ENCODE data around the gene CWF19L2.

Gene CWF19L2

GRCh38 chr11:107482234-107482633, 24.6 kb upstream of the CWF19L2 start:
- Histone ChIP-seq H3K27ac (no peak overlapping the region), H3K27me3 (ENCODE audit: insufficient read depth, low read depth) (no peaks in the 10 kb centered on the region), H3K36me3 (ENCODE audit: insufficient read depth) (no peaks in the 10 kb centered on the region), H3K9ac (no peak overlapping the region), H3K4me1 (ENCODE audit: low read depth, poor library complexity, severe bottlenecking) (no peaks in the 10 kb centered on the region), H3K79me2 (ENCODE audit: insufficient read depth, low read depth) (no peaks in the 10 kb centered on the region), H2AFZ (ENCODE audit: low read depth) (no peak overlapping the region), H4K20me1 (ENCODE audit: insufficient read depth) (no peaks in the 10 kb centered on the region), H3K4me2 (no peak overlapping the region), H3K4me3 (IDR thresholded peaks at IDR 0.05; ENCODE audit: insufficient read depth, low read depth, low read length) (no peak overlapping the region)
- no peak for TF ChIP-seq CTCF (conservative IDR thresholded peaks at IDR 0.05; ENCODE audit: low read depth, low read length)

GRCh38 chr11:107478922-107479321, 21.3 kb upstream of the CWF19L2 start:
- Histone ChIP-seq H3K27ac (no peak overlapping the region), H2AFZ (ENCODE audit: low read depth) (no peak overlapping the region), H3K9ac (no peak overlapping the region), H3K79me2 (ENCODE audit: insufficient read depth, low read depth) (no peaks in the 10 kb centered on the region), H4K20me1 (ENCODE audit: insufficient read depth) (no peaks in the 10 kb centered on the region), H3K4me3 (IDR thresholded peaks at IDR 0.05; ENCODE audit: insufficient read depth, low read depth, low read length) (no peak overlapping the region), H3K36me3 (ENCODE audit: insufficient read depth) (no peaks in the 10 kb centered on the region), H3K27me3 (ENCODE audit: insufficient read depth, low read depth) (no peaks in the 10 kb centered on the region), H3K4me1 (ENCODE audit: low read depth, poor library complexity, severe bottlenecking) (no peaks in the 10 kb centered on the region), H3K4me2 (no peak overlapping the region)
- TF ChIP-seq CTCF (conservative IDR thresholded peaks at IDR 0.05; ENCODE audit: low read depth, low read length), result no peak

DNA sequence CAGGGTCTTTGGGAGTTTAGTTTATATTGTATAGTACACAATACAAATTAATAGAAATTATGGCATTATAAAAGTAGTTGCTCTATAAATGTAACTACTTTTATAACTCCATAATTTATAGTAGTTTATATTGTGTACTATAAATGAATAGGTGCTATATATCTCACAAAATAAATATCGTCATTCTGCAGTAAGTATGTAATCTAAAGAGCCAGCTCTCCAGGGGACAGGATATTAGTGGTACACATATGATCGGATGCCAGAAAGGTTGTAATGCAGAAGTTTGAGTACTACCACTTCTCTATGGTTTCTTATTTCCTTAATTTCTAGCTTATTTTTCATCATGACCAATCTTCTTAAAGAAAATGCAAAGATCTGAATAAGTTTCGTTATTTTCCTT, 20.2 kb upstream of the CWF19L2 start:
- no peaks in the 10 kb centered on the region for H3K79me2 ChIP-seq (ENCODE audit: insufficient read depth, low read depth)
- H3K4me2 ChIP-seq, result no peak overlapping the region
- no peak overlapping the region for H2AFZ ChIP-seq (ENCODE audit: low read depth)
- H4K20me1 ChIP-seq (ENCODE audit: insufficient read depth), result no peaks in the 10 kb centered on the region
- no peak overlapping the region for H3K9ac ChIP-seq
- H3K4me1 ChIP-seq (ENCODE audit: low read depth, poor library complexity, severe bottlenecking), result no peaks in the 10 kb centered on the region
- no peak overlapping the region for H3K4me3 ChIP-seq (IDR thresholded peaks at IDR 0.05; ENCODE audit: insufficient read depth, low read depth, low read length)
- H3K36me3 ChIP-seq (ENCODE audit: insufficient read depth), result no peaks in the 10 kb centered on the region
- no peaks in the 10 kb centered on the region for H3K27me3 ChIP-seq (ENCODE audit: insufficient read depth, low read depth)
- no peak overlapping the region for H3K27ac ChIP-seq
- TF ChIP-seq CTCF (conservative IDR thresholded peaks at IDR 0.05; ENCODE audit: low read depth, low read length), result no peak

- Histone ChIP-seq H3K4me2 (no peak overlapping the region), H3K27me3 (ENCODE audit: insufficient read depth, low read depth) (no peaks in the 10 kb centered on the region), H3K4me1 (ENCODE audit: low read depth, poor library complexity, severe bottlenecking) (no peaks in the 10 kb centered on the region), H4K20me1 (ENCODE audit: insufficient read depth) (no peaks in the 10 kb centered on the region), H3K36me3 (ENCODE audit: insufficient read depth) (no peaks in the 10 kb centered on the region), H3K79me2 (ENCODE audit: insufficient read depth, low read depth) (no peaks in the 10 kb centered on the region), H3K4me3 (IDR thresholded peaks at IDR 0.05; ENCODE audit: insufficient read depth, low read depth, low read length) (no peak overlapping the region), H3K27ac (no peak overlapping the region), H3K9ac (no peak overlapping the region), H2AFZ (ENCODE audit: low read depth) (no peak overlapping the region)
- TF ChIP-seq CTCF (conservative IDR thresholded peaks at IDR 0.05; ENCODE audit: low read depth, low read length), result no peak
These were observed 16.2 kb upstream of the CWF19L2 start for GRCh38 chr11:107473792-107474191.

DNA sequence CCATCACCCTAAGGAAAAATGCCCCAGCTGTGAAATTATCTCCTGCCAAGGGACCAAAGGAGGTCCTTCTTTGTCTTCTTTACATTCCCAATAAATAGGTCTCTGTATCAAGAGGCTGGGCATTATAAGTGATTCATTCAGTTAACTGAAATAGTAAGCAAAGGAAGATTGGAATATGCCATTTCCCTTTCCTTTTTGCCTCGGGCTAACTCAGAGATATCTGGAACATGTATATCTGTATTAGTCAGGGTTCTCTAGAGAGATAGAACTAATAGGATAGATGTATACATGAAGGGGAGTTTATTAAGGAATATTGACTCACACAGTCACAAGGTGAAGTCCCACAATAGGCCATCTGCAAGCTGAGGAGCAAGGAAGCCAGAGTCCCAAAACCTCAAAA, 15.3 kb upstream of the CWF19L2 start:
- no peak for TF ChIP-seq CTCF (conservative IDR thresholded peaks at IDR 0.05; ENCODE audit: low read depth, low read length)
- Histone ChIP-seq H3K4me2 (no peak overlapping the region), H3K4me3 (IDR thresholded peaks at IDR 0.05; ENCODE audit: insufficient read depth, low read depth, low read length) (no peak overlapping the region), H3K27ac (no peak overlapping the region), H3K27me3 (ENCODE audit: insufficient read depth, low read depth) (no peaks in the 10 kb centered on the region), H2AFZ (ENCODE audit: low read depth) (no peak overlapping the region), H3K4me1 (ENCODE audit: low read depth, poor library complexity, severe bottlenecking) (no peaks in the 10 kb centered on the region), H3K9ac (no peak overlapping the region), H3K79me2 (ENCODE audit: insufficient read depth, low read depth) (no peaks in the 10 kb centered on the region), H4K20me1 (ENCODE audit: insufficient read depth) (no peaks in the 10 kb centered on the region), H3K36me3 (ENCODE audit: insufficient read depth) (no peaks in the 10 kb centered on the region)
